HG03025 (cell line): ENCODE results near the gene DDX47.
A peak's percentile ranks its signal among the peaks of the same experiment; 100 is the strongest.
"Not testable (repeated sequence)": the region's sequence is repeated elsewhere in the genome, so short reads cannot be mapped to it uniquely, and the experiment has no call there.

Experiments used
- ATAC-seq: cut with Tn5 transposase; IDR thresholded peaks from one replicate; pipeline ENCODE4 v1.9.1; 2021; ENCODE audit warnings: mild to moderate bottlenecking, moderate library complexity; ENCODE audit not compliant: unreplicated experiment, low FRiP score

The DDX47 gene

GRCh38 chr12:12796928-12797793 is 16.0 kb upstream of the DDX47 start:
- no peak for ATAC-seq

GRCh38 chr12:12797794-12798152 is 15.4 kb upstream of the DDX47 start:
- no peak for ATAC-seq

DNA sequence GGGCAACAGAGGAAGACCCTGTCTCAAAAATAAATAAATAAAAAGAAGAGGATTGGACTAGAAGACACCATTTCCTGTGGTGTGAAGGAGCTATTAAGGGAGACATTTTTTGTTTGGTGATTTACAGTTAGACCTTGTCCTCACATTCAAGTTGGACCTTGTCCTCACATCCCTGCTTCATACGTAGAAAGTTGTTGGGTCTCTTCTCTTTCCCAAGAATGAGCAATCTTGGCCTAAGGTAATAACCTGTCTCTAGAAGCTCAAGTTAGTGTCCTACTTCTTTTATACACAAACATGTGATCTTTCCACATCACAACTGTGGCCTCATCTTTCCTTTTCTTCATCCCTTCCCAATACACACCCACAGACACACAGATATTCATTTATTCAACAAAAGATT is 14.7 kb upstream of the DDX47 start:
- ATAC-seq: no peak

GRCh38 chr12:12799163-12799920 is 13.8 kb upstream of the DDX47 start:
- ATAC-seq: no peak

- ATAC-seq: no peak
These were observed 12.6 kb upstream of the DDX47 start for GRCh38 chr12:12800406-12801180.

DNA sequence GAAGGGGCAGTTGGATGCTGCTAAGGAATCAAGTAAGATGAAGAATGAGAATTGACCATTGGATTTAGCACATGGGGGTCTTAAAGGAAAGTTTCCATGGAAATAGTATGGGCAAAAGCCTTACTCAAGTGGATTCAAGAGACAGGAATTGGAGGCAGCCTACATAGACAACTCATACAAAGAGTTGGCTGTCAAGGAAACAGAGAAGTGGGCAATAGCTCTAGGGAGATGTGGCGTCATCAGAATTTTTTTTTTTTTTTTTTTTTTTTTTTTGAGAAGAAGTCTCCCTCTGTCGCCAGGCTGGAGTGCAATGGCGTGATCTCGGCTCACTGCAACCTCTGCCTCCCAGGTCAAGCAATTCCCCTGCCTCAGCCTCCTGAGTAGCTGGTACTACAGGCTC is 11.5 kb upstream of the DDX47 start:
- ATAC-seq: not testable (repeated sequence)

GRCh38 chr12:12803186-12803585 is 10.0 kb upstream of the DDX47 start:
- peak; percentile 81 for ATAC-seq

DNA sequence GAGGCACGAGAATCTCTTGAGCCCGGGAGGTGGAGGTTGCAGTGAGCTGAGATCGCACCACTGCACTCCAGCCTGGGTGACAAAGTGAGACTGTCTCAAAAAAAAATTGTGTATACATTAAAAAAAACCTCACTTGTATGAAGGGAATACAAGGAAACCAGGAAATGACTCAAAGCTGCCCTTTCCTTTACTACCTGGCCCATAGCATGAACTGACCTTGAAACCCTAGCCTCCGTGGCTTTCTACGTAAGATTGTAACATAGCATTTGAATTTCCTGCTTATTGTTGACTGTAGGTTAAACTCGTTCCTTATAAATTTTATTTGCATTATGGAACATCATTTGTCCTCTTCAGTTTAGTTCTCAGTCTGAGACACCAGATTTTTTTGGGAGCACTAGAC is 9.1 kb upstream of the DDX47 start:
- ATAC-seq: no peak

GRCh38 chr12:12804432-12804886 is 8.7 kb upstream of the DDX47 start:
- no peak for ATAC-seq

GRCh38 chr12:12806784-12807516 is 6.2 kb upstream of the DDX47 start:
- ATAC-seq: no peak

- ATAC-seq: not testable (repeated sequence)
These were observed 5.6 kb upstream of the DDX47 start for GRCh38 chr12:12807517-12807903.

DNA sequence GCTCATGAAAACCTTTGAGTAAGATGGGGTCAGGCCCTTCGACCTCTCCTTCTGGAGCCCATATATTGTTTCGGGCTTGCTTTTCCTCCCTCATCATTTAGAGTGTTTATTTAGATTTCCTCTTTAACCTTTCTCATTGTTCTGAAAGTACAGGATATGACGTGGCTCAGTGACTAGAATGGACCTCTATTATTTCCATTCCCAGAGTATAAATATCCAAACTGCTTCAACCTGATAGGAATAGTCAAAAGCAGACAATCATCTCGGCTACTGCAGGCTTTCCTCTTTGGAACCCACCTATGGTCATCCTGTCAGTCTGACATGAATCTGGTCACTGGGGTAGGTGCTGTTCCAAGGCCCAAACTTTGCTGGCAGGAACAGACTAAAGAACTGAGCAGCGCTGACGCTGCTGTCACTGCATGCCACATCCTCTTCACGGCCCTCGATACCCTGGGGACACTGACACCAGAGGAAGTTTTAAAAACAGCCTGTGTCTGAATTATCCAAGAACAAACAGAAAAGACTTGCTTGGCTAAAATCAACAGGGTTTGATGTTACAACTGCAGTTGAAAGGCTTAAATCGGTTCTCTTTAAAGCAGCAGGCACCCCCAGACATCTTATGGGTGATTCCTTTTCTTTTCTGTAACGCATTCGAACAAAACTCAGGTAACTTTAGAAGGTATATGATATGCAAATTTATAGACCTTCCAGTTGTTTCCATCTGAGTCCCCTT is 5.0 kb upstream of the DDX47 start:
- peak; percentile 52 for ATAC-seq

- no peak for ATAC-seq
These were observed 2.6 kb upstream of the DDX47 start for GRCh38 chr12:12810553-12811021.

DNA sequence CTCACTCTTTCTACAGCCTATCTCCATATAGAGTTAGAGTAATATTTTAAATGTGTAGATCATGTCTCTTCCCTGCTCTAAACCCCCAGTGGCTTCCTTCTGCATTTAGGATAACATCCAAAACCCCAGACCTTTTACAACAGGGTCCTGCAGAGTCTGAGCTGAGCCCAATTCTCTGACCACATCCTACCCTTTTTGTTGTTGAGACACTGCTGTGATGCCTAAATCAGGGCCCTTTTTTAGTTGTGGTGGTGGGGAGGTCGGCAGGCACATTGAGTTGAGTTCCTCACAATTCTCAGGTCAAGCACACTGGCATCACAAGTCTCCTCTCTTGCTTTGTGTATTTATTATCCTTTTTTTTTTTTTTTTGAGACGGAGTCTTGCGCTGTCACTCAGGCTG is 1.8 kb upstream of the DDX47 start:
- no peak for ATAC-seq

GRCh38 chr12:12812174-12812573 is 972 bp upstream of the DDX47 start:
- no peak for ATAC-seq

DNA sequence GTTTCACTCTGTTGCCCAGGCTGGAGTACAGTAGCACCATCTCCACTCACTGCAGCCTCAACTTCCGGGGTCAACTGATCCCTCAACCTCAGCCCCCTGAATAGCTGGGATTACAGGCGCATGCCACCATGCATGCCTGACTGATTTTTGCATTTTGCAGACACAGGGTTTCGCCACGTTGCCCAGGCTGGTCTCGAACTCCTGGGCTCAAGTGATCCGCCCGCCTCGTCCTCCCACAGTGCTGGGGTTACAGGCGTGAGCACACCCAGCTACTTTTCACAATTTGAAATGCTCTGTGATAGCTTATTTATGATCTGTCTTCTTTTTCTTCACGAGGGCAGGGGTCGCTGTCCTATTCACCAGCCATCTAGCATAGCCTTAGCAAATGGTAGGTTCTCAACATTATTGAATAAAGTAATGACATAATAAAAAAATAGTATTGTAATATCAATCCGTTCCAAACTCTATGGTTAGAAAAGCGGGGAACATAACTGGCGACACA is 477 bp upstream of the DDX47 start:
- no peak for ATAC-seq

DNA sequence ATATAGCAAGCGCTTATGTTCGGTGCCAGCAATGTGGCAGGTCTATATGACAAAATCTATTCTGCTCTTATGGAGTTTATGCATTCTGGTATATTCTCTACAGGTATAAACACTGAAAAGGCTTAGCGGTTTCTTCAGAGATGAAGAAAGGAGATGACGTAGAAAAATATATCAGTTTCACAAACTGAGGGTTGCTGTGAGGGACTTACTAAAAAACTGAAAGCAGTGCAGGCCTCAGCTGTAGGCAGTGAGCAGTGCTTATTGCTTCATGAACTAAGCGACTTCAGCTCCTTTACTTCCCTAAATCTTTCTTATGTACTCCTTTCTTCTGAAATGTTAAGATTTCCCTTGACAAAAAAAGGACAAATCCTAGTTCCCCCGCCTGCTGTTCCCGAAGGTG is 4.5 kb downstream of the DDX47 start:
- ATAC-seq: no peak

DNA sequence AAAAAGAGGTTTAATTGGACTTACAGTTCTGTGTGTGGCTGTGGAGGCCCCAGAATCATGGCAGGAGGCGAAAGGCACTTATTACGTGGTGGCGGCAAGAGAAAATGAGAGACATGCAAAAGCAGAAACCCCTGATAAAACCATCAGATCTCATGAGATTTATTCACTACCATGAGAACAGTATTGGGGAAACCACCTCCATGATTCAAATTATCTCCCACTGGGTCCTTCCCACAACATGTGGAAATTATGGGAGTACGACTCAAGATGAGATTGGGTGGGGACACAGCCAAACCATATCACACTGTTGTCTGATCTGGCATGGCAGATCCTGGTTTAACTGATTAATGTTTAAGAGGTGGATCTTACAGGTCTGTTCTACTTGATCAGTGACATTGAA is 5.6 kb downstream of the DDX47 start:
- ATAC-seq: no peak

DNA sequence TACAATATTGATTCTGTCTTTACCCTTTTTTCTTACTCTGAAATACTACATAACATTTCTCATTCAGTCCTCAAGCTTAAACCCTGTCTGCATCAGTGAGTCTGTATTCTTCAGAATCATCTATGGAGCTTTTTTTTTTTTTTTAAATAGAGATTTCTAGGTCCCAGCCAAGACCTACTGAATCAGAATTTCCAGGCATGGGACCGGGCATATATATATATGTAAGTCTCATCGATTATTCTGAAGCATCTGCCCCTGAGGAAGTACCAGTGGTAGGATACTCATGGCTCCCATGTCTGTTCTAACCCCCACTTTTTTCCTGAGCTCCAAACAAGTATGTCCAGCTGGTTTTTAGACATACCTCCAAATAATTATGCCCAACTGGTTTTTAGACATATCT is 6.1 kb downstream of the DDX47 start:
- ATAC-seq: no peak
